ENCODE data around the gene CLDN6. TPM values are rescaled to one million over a fixed set of nuclear protein-coding genes. Genes with fewer than 3 reads are reported as not detected.

CLDN6 gene
- total and polyA plus RNA-seq, 9 of the 15 experiments (the other 6 are each of a cell fraction or from before 2014, with no cell fraction given), result 0.22 to 0.75 (median 0.38) TPM; not detected in 3

DNA sequence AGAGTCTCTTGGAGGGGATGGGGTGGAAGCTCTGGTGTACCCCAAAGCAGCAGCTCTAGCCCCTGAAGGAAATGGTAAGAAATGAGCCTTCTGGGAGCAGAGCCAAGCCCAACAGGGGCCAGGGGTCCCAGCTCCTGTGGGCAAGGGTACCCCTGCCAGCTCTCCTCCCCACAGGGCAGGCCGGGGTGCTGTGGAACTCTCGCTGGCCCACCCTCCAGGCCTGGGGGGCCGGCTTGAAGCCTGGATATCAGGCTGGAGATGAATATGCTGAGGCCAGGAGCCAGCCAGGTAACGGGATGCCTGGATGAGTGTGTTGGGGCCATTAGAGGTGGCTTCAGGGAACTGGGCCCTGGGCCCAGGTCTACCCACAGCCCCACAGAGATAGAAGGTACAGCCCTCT is 17.4 kb downstream of the CLDN6 start (continued):
- TF ChIP-seq MED1 (CRISPR knock-in tag; IDR thresholded peaks at IDR 0.05; ENCODE audit: borderline replicate concordance), result no peak

- no peaks in the 10 kb centered on the region for H4K20me1 ChIP-seq (replicated peaks; ENCODE audit: control insufficient read depth, insufficient read depth, low read length)
- intact Hi-C loops (cut with micrococcal nuclease) (no loop called here), in situ Hi-C loops (cut with MboI) (no loop called here)
- H3K36me3 ChIP-seq (ENCODE audit: control insufficient read depth, insufficient read depth, low read length), result no peaks in the 10 kb centered on the region
- H3K79me2 ChIP-seq (ENCODE audit: control insufficient read depth, insufficient read depth, low read length), result peaks cover 2% of the 10 kb centered on the region; the same call in 1 of the 3 replicates
- H3K4me3 ChIP-seq, result no peak overlapping the region
- WGBS (ENCODE audit: insufficient coverage, low coverage, missing lambda C conversion rate), result 59% methylated on average over 6 of the region's 6 CpGs
- H3K9me3 ChIP-seq (replicated peaks; ENCODE audit: control insufficient read depth, insufficient read depth, low read depth, low read length), result no peaks in the 10 kb centered on the region
- BruUV-seq (replicated peaks), result no TSS peak
- no peak overlapping the region for H3K4me2 ChIP-seq (ENCODE audit: insufficient read depth, low read length)
- ChIA-PET POLR2A (interaction anchor here (0.6 to 1.0 kb wide), 3 partner anchors 15 to 60 kb away, joined by 3 read pairs; no protein-coding TSS in a partner anchor), CTCF (ENCODE audit: low intra/inter-chr PET ratio) (no interaction called here)
- DNase-seq (ENCODE audit: extremely low read depth in 1 of 4, low spot score in 3 of 4) (no peak), ATAC-seq (no peak), FAIRE-seq (no peak)
- H3K9ac ChIP-seq (ENCODE audit: insufficient read depth in 1 of 2, low read depth in 2 of 2, low read length in 2 of 2), result peak overlapping the region in 1 of 2 experiments; percentile 78; a peak in 1 of 4 replicates
- H3K27ac ChIP-seq (ENCODE audit: extremely low read depth, low read depth, low read length), result no peak overlapping the region
- peaks cover 0 to 36% of the 10 kb centered on the region in 2 experiments; a peak in 2 of 5 replicates for H3K4me1 ChIP-seq (replicated peaks in 1 of 2; ENCODE audit: control insufficient read depth in 2 of 2, insufficient read depth in 2 of 2, low read length in 2 of 2)
- H3K9me1 ChIP-seq (ENCODE audit: control insufficient read depth, insufficient read depth, low read length), result no peaks in the 10 kb centered on the region
- no peaks in the 10 kb centered on the region for H3K27me3 ChIP-seq (ENCODE audit: control insufficient read depth in 2 of 2, insufficient read depth in 2 of 2, low read length in 2 of 2)
- no peak overlapping the region for H2AFZ ChIP-seq (ENCODE audit: low read depth, low read length)
- no peak for TF ChIP-seq MIER1 (IDR thresholded peaks at IDR 0.05; ENCODE audit: low read depth)
- no peak for TF ChIP-seq NCOR1 (IDR thresholded peaks at IDR 0.05)
- TF ChIP-seq HNRNPK (IDR thresholded peaks at IDR 0.05; ENCODE audit: low read depth, low read length, poor library complexity, severe bottlenecking), result no peak
- TF ChIP-seq ZNF232 (CRISPR knock-in tag; IDR thresholded peaks at IDR 0.05), result no peak
- no peak for TF ChIP-seq ZNF12 (CRISPR knock-in tag; IDR thresholded peaks at IDR 0.05)
- no peak for TF ChIP-seq CEBPB (tag; IDR thresholded peaks at IDR 0.05)
- TF ChIP-seq, protein P1, sequence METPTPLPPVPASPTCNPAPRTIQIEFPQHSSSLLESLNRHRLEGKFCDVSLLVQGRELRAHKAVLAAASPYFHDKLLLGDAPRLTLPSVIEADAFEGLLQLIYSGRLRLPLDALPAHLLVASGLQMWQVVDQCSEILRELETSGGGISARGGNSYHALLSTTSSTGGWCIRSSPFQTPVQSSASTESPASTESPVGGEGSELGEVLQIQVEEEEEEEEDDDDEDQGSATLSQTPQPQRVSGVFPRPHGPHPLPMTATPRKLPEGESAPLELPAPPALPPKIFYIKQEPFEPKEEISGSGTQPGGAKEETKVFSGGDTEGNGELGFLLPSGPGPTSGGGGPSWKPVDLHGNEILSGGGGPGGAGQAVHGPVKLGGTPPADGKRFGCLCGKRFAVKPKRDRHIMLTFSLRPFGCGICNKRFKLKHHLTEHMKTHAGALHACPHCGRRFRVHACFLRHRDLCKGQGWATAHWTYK (CRISPR knock-in tag; IDR thresholded peaks at IDR 0.05), result no peak
- TF ChIP-seq ZNF133 (CRISPR knock-in tag; IDR thresholded peaks at IDR 0.05), result no peak
- TF ChIP-seq IRF9 (tag; IDR thresholded peaks at IDR 0.05), result no peak
- TF ChIP-seq ZNF280B (CRISPR knock-in tag; IDR thresholded peaks at IDR 0.05), result no peak
- no peak for TF ChIP-seq FOXM1 (IDR thresholded peaks at IDR 0.05; ENCODE audit: low read depth)
- no peak for TF ChIP-seq FOXM1 (CRISPR knock-in tag; IDR thresholded peaks at IDR 0.05; ENCODE audit: low read depth)
- TF ChIP-seq SAFB2 (IDR thresholded peaks at IDR 0.05; ENCODE audit: borderline replicate concordance, low read depth, low read length, severe bottlenecking), result no peak
- no peak for TF ChIP-seq CBX2 (IDR thresholded peaks at IDR 0.05; ENCODE audit: insufficient read depth, low read length, poor library complexity, severe bottlenecking)
- no peak for TF ChIP-seq ETV1 (tag; conservative IDR thresholded peaks at IDR 0.05; ENCODE audit: low read depth)
- no peak for TF ChIP-seq THRB (CRISPR knock-in tag; conservative IDR thresholded peaks at IDR 0.05)
Observed at GRCh38 chr16:2999929-3000328, 18.1 kb downstream of the CLDN6 start.

Data from K562 (cell line).